ENCODE measurements around the gene FAM78B.

FAM78B gene

DNA sequence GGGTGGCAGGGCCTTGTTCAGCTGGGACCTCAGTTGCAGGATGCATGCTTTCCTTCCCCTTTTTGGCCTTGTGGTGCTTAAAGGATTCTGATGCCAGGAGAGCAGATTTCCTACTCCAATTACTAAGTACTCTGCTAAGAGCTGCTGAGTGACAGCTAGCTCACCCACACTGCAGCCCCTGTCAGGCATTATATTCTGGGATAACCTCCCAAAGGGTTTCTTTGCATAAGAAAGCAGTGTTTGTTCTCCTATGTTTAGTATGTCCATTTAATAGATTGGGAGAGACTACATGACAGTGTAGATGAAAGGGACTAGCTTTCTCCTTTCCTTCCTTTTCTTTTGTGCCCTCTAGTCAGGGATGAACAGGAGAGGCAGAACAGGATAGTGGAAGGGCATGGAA lies 100.7 kb downstream of the FAM78B start:
- peak; percentile 72 for DNase-seq (ENCODE audit: low spot score)

- no peak for DNase-seq (ENCODE audit: low spot score)
Measured at GRCh38 chr1:166064951-166065350, 101.8 kb downstream of the FAM78B start.

DNA sequence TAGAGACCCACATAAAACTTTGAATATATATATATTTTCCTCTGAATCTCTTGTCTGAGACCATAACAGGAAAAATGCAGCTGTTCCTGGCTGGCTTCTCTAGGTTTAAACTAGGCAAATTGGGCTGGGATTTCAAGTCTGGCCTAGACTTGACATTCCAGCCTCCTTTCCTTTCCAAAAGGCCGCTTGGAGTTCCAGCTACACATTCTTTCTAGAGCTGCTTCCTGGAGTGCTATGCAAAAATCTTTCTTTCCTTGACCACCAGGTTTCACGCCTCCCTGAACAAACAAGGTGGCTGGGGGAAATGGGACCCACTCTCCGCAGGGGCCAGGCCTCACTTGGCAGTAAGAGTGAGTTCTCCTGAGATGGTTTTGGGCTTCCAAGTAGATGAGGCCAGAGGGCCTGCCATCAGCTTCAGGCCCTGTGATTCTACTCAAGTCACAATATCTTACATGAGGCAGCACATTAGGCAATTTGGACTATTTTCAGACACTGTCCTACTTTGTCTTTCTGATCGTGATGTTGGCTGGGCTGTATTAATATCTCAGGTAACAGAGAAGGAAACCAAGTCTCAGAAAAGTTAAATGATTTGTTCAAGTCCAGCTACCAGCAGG lies 102.4 kb downstream of the FAM78B start:
- DNase-seq (ENCODE audit: low spot score), result no peak

GRCh38 chr1:166063701-166064100 lies 103.1 kb downstream of the FAM78B start:
- DNase-seq (ENCODE audit: low spot score), result no peak

DNA sequence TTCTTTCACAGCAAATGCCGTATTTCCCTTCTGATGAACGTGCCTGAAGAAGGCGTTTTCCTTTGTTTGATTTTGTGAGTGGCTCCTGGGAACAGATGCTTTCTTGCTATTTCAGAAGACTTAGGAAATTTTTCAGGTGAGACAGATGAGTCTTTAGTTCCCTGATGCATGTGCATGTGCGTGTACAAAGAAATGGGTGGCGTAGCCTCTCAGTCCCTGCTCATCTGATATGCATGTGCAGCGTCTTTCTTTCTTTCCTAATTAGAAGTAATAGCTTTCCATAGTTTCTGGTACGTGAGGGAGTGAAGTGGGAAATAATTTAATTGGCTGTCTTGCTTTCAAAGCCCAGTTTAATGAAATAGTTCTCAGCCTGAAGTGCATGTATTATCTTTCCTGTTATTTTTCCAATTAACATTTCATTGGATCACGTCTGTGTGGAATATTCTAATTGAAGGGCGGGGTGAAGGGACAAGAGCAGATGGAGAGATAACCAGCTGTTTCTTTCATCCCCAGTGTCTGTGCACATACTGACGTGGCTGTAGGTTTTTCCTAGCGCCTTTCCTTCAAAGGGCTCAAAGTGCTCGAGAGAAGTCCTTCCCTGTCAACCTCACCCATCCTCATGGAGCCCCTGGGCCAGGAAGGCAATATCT lies 104.3 kb downstream of the FAM78B start:
- no peak for DNase-seq (ENCODE audit: low spot score)

DNA sequence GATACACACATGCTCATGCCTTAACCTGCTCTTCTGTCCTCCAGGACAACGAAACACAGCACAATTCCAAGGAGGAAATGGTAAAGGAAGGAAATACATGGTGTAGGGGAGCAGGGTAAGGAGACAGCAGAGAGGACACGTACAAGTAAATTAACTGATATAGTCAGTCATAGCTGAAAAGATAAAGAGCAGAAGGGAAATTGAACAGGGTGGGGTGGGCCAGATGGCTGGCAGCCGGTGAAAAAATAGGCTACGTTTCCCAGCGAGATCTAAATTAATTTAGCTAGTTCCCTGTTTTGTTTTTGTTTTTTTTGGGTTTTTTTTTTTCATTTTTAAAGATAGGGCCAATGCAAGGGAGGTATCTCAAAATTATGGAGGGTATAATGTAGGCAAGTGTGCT lies 109.2 kb downstream of the FAM78B start:
- DNase-seq (ENCODE audit: low spot score), result no peak

DNA sequence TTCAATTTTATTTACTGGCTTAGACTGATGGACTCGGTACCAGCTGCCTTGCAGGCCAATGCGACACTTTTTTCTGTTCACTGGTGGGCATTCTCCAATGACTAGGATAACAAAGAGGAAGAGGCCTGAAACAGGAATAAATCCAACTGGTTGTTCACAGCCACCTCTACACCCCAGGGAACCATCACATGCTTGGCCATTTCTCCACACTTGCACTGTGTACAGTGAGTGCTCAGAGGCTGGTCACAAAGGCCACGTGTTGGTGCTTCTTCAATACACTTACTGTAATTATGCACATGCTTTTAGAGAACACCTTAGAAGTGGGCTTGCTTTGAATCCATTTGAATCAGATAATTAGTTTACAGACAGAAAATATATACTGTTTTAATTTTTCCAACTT lies 113.4 kb downstream of the FAM78B start:
- DNase-seq (ENCODE audit: low spot score), result no peak

DNA sequence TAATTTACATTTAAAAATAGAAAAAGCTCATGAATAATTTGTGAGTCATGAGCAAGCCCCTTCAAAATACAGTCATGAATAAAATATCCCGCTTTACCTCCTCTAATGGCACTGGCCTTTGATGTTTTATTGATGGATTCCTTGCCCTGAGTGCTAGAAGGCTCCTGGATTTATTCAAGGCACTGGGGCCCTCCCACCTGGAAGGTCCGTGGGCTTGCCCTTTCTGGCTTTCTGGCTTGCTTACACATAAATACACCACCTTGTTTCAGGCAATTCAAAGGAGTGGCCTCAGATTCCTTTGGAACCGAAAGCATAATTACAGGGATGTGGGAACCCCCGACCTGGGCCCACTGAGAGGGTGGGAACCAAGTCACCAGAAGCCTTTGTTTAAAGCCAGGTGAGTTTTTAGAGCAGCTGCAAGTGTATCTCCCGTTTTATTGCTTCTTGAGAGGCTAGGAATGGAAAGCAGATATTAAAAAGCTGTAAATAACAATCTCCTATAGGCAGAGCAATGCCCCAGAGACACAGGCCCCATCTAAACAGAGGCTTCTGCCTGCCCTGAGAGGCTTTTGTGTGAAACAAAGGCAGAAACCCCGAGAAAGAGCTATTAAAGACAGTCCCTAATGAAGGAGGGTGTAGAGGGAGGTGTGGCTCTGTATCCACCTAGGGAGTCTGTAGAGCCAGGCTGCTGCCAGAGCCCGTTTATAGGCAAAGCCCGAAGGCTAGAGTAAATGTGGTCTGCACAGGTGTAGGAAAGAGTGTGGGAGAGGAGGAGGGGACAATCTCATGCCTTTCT lies 126.4 kb downstream of the FAM78B start:
- DNase-seq (ENCODE audit: low spot score), result no peak

- DNase-seq (ENCODE audit: low spot score), result no peak
Measured at GRCh38 chr1:166039436-166040201, 127.2 kb downstream of the FAM78B start.

DNA sequence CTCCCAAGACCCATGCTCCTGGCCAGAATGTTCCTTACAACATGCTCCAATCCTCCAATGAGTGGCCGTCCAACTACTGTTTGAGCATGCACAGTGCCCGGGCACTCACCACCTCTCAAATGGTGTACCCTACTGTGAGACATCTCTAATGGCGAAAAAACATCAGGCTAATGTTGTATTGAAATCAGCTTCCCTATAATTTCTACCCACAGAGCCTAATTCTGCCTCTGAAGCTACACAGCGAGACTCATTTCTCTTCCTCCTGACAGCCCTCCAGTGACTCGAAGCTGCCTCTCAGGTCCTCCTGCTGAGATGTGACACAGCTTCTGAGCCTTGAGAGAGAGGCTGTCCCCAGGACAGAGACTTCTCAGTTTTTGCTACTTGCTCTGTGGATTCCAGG lies 130.7 kb downstream of the FAM78B start:
- DNase-seq (ENCODE audit: low spot score), result no peak

DNA sequence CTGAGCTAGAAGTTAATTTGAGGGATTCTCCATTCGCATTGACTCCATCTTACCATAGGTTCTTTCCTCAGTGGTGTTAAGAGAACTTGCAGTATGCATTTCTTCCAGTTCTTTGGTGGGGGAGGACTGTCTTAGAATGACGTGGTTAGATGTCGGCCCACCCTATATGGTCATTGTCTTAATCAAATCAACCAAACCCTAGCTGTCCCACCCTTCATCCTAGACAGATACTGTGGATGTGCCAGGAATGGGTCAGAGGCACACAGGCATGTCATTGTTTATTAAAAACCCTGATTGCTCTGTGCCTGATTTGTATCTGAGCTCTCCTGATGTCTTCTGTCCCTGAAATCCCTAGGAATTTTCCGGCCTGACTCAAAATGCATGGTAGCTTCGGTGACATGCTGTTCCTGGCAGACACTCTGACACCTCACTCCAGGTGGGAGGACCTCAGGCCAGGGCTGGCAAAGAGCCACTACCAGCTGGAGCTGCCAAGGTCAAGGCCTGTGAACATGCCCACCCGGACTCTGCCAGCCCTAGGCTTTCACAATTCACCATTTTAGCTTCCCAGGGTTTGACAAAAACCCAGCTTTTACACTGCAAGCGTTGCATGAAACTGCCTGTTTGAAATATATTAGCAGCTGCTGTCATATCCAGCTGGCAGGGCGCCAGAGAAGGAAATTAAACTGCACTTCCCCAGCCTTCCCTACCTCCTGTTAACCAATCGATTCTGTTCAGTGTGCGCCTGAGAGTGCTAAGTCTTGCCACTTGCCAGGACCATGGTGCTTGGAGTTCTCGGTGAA lies 134.0 kb downstream of the FAM78B start:
- peak; percentile 43 for DNase-seq (ENCODE audit: low spot score)

DNA sequence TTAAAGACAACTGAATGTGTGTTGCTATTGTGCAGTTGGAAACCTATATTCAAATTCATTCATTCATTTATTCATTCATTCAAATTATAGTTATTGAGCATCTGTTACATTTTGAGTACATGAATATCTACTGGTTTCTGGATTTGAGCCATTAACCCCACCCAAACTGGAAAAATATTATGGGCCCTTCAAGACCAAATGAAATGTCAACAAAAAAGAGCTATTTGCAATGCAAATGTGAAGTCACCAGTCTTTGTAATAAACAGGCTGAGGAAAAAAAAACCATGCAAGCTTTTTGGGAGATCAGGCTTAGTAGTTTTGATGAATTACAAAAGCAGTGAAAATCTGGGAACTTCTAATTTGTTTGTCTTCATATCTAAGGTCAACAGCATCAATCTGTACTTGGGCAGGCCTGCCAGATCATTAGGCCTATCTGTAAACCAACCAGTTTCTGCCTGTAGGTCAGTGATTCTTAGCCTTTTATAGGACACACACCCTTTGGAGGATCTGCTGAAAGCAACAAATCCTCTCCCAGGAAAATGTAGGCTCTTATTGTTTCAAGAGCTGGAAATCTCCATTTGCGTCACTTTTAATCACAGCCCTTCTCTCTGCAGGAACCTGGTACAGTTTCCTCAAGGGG lies 134.7 kb downstream of the FAM78B start:
- DNase-seq (ENCODE audit: low spot score), result no peak

- no peak for DNase-seq (ENCODE audit: low spot score)
Measured at GRCh38 chr1:166029196-166029945, 137.4 kb downstream of the FAM78B start.

- DNase-seq (ENCODE audit: low spot score), result no peak
Measured at GRCh38 chr1:166026555-166026954, 140.2 kb downstream of the FAM78B start.

DNA sequence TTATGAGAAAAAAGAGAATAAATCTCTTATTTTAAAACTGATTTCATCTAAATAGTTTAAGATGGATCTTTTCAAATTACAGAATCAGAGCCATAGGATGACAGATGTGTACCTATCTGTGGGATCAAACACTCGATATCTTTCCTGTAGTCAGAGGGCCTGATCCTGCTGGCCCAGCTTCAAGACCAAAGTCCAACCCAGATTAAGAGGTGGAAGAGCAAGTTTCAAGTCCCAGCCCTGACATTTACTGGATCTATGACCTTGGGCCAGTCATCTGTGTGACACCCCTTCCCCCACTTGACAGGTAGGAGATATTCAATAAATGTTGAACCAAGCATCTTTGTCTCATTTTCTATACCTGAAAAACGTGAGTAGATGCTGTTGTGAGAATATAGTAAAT lies 140.7 kb downstream of the FAM78B start:
- no peak for DNase-seq (ENCODE audit: low spot score)

DNA sequence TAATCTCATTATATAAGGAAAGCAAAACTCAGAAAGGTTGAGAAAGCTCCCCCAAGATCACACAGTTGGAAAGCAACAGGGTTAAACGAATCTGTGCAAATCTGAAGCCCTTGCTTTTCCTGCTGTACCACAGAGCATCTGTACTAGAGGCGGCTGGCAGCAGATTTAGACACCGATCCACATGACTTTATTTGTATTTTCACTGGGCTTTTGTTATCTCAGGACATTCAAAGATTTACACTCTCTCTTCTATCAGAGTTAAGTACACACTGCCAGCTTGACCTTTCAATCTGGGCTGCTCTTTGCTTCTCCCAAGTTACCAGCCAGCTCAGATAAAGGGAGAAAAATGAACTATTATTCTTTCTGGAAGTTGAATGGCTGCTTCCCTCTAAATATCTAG lies 146.6 kb downstream of the FAM78B start:
- DNase-seq (ENCODE audit: low spot score), result no peak

All from D341Med (cell line).